Keratinocyte (primary cell): ENCODE measurements around the gene SPTSSA. TPM values are rescaled to one million over a fixed set of nuclear protein-coding genes. Genes with fewer than 3 reads are reported as not detected.
"Not testable (repeated sequence)": the region's sequence is repeated elsewhere in the genome, so short reads cannot be mapped to it uniquely, and the experiment has no call there.

Source experiments
- DNase-seq: peaks from one replicate; pipeline ENCODE4 v3.0.0-alpha.2; 2011; ENCODE audit warnings: low read depth, missing footprints, low spot score
- FAIRE-seq: peaks from 2 replicates; lab custom pipeline; 2011; peaks lifted over from hg19 to GRCh38; lab: Jason Lieb, UNC
- H2AFZ ChIP-seq: 2 replicates; pipeline ENCODE4 v1.6.0; 2012; ENCODE audit warnings: low read length, control low read depth, inconsistent platforms; ENCODE audit not compliant: control insufficient read depth
- H3K27ac ChIP-seq: 2 replicates; pipeline ENCODE4 v1.5.1; 2011; ENCODE audit warnings: low read length; ENCODE audit not compliant: control insufficient read depth, insufficient read depth
- H3K27me3 ChIP-seq: 3 replicates; pipeline ENCODE4 v1.6.0; 2011; ENCODE audit warnings: low read length; ENCODE audit not compliant: control insufficient read depth, insufficient read depth; ENCODE audit errors: extremely low read depth
- H3K36me3 ChIP-seq, 2 experiments: 2 replicates in 1 of 2; 3 replicates in 1 of 2; pipeline ENCODE4 v1.5.1; 2011; ENCODE audit warnings: low read length in 2 of 2, mild to moderate bottlenecking in 1 of 2; ENCODE audit not compliant: control insufficient read depth in 2 of 2, insufficient read depth in 2 of 2; ENCODE audit errors: extremely low read depth in 1 of 2
- H3K4me1 ChIP-seq: 3 replicates; pipeline ENCODE4 v1.5.1; 2011; ENCODE audit warnings: low read length; ENCODE audit not compliant: control insufficient read depth, insufficient read depth; ENCODE audit errors: extremely low read depth
- H3K4me2 ChIP-seq: 3 replicates; pipeline ENCODE4 v1.6.0; 2011; ENCODE audit warnings: low read depth, low read length; ENCODE audit not compliant: control insufficient read depth, insufficient read depth; ENCODE audit errors: extremely low read depth
- H3K4me3 ChIP-seq, 3 experiments: fragments of 200-600 bp in 1 of 3; sonication (generic) in 1 of 3; 2 replicates in 2 of 3; 3 replicates in 1 of 3; pipeline ENCODE4 v1.5.1; 2011 to 2016; ENCODE audit warnings: low read length in 3 of 3, mild to moderate bottlenecking in 3 of 3, control low read depth in 2 of 3, inconsistent platforms in 1 of 3, low read depth in 1 of 3, mixed read lengths in 1 of 3, mixed run types in 1 of 3, moderate library complexity in 1 of 3; ENCODE audit not compliant: control insufficient read depth in 2 of 3, insufficient read depth in 2 of 3; ENCODE audit errors: extremely low read depth in 1 of 3
- H3K79me2 ChIP-seq: 2 replicates; pipeline ENCODE4 v1.6.0; 2012; ENCODE audit warnings: low read length; ENCODE audit not compliant: control insufficient read depth, insufficient read depth
- H3K9ac ChIP-seq: 3 replicates; pipeline ENCODE4 v1.6.0; 2011; ENCODE audit warnings: low read length; ENCODE audit not compliant: control insufficient read depth, insufficient read depth; ENCODE audit errors: extremely low read depth
- H3K9me1 ChIP-seq: 3 replicates; pipeline ENCODE4 v1.6.0; 2011; ENCODE audit warnings: low read length; ENCODE audit not compliant: control insufficient read depth, insufficient read depth; ENCODE audit errors: extremely low read depth
- H3K9me3 ChIP-seq: 2 replicates; pipeline ENCODE4 v1.5.1; 2012; ENCODE audit warnings: low read depth, low read length; ENCODE audit not compliant: control insufficient read depth
- H4K20me1 ChIP-seq: 3 replicates; pipeline ENCODE4 v1.6.0; 2011; ENCODE audit warnings: low read length; ENCODE audit not compliant: control insufficient read depth, insufficient read depth; ENCODE audit errors: extremely low read depth
- EZH2 ChIP-seq: IDR thresholded peaks from one replicate; pipeline ENCODE4 v1.6.1; 2012; ENCODE audit warnings: inconsistent platforms, mild to moderate bottlenecking, low read length, moderate library complexity
- dilution Hi-C: fragments of 300-500 bp; cut with MboI; formaldehyde crosslinking; loops from one replicate; pipeline ENCODE4 v1.7.0; 2020; ENCODE audit warnings: low sequenced_read_pairs; ENCODE audit not compliant: extremely low pct_ligation_motif_present
- polyA plus RNA-seq, 5 experiments: library from polyadenylated mRNA; depleted of rRNA in 3 of 5; stranded (reverse) in 3 of 5; stranded (forward) in 1 of 5; unstranded in 1 of 5; fragments of >200 nt; gene quantifications; 1 replicate in 1 of 5; 2 replicates in 3 of 5; 3 replicates in 1 of 5; pipeline versions ENCODE4 v1.2.1 to v1.2.3, GENCODE V29; 2011 to 2012; ENCODE audit warnings: missing spikeins in 2 of 5, low read depth in 1 of 5, low replicate concordance in 1 of 5
- TF ChIP-seq, protein P1 (sequence below), 3 experiments: IDR thresholded peaks in 1 of 3; conservative IDR thresholded peaks in 1 of 3; optimal IDR thresholded peaks in 1 of 3; 2 replicates in 2 of 3; 3 replicates in 1 of 3; pipeline versions ENCODE3 to v1.5.1; 2011; ENCODE audit warnings: low read length in 3 of 3, mild to moderate bottlenecking in 3 of 3, moderate library complexity in 2 of 3, control low read depth in 1 of 3, inconsistent platforms in 1 of 3; ENCODE audit not compliant: insufficient read depth in 2 of 3; ENCODE audit errors: extremely low read depth in 1 of 3

Gene SPTSSA
- polyA plus RNA-seq, 1 donor (not counting 4 experiments of a cell fraction or from before 2014, with no cell fraction given) = 43.9 TPM

DNA sequence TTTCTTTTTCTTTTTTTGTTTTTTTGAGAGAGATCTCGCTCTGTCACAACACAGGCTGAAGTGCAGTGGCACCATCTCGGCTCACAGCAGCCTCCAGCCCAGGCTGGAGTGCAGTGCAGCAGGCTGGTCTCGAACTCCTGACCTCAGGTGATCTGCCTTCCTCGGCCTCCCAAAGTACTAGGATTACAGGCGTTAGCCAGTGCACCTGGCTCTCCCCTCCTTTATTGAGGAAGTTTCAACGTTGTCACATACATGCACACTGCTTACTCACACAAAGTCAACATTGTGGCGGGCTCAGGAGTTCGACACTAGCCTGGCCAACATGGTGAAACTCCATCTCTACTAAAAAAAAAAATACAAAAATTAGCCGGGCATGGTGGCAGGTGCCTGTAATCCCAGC is 45.4 kb upstream of the SPTSSA start:
- H3K4me3 ChIP-seq = no peak overlapping the region
- dilution Hi-C loops = no loop called here

DNA sequence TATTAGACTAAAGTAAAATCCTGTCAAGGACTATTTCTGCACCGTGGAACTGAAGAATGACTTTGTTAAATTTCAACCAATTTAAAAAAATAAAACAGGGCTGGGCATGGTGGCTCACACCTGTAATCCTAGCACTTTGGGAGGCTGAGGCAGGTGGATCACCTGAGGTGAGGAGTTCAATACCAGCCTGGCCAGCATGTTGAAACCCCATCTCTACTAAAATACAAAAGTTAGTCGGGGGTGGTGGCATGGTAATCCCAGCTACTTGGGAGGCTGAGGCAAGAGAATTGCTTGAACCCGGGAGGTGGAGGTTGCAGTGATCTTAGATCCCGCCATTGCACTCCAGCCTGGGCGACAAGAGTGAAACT is 43.1 kb upstream of the SPTSSA start:
- H3K9me3 ChIP-seq, H3K4me1 ChIP-seq, H4K20me1 ChIP-seq, H3K4me3 ChIP-seq, H2AFZ ChIP-seq, H3K27me3 ChIP-seq, H3K9ac ChIP-seq, H3K36me3 ChIP-seq, dilution Hi-C loops, H3K79me2 ChIP-seq, DNase-seq, H3K9me1 ChIP-seq, H3K27ac ChIP-seq, H3K4me2 ChIP-seq, FAIRE-seq: not testable (repeated sequence)

More for the DNA sequence above, 45.4 kb upstream of the SPTSSA start:
- Histone ChIP-seq H3K9me3 (no peaks in the 10 kb centered on the region), H3K27me3 (no peaks in the 10 kb centered on the region), H2AFZ (no peak overlapping the region), H3K9me1 (no peaks in the 10 kb centered on the region), H3K4me2 (no peak overlapping the region), H3K27ac (no peak overlapping the region), H4K20me1 (no peaks in the 10 kb centered on the region), H3K4me1 (no peaks in the 10 kb centered on the region), H3K36me3 (no peaks in the 10 kb centered on the region), H3K79me2 (no peaks in the 10 kb centered on the region), H3K9ac (no peak overlapping the region)
- TF ChIP-seq, protein P1, sequence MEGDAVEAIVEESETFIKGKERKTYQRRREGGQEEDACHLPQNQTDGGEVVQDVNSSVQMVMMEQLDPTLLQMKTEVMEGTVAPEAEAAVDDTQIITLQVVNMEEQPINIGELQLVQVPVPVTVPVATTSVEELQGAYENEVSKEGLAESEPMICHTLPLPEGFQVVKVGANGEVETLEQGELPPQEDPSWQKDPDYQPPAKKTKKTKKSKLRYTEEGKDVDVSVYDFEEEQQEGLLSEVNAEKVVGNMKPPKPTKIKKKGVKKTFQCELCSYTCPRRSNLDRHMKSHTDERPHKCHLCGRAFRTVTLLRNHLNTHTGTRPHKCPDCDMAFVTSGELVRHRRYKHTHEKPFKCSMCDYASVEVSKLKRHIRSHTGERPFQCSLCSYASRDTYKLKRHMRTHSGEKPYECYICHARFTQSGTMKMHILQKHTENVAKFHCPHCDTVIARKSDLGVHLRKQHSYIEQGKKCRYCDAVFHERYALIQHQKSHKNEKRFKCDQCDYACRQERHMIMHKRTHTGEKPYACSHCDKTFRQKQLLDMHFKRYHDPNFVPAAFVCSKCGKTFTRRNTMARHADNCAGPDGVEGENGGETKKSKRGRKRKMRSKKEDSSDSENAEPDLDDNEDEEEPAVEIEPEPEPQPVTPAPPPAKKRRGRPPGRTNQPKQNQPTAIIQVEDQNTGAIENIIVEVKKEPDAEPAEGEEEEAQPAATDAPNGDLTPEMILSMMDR (optimal IDR thresholded peaks at IDR 0.05 in 1 of 3, IDR thresholded peaks at IDR 0.05 in 1 of 3, conservative IDR thresholded peaks at IDR 0.05 in 1 of 3; ENCODE audit: extremely low read depth in 1 of 3, insufficient read depth in 2 of 3, low read length in 3 of 3) = no peak
- TF ChIP-seq EZH2 = no peak
- DNase-seq (no peak), FAIRE-seq (no peak)

DNA sequence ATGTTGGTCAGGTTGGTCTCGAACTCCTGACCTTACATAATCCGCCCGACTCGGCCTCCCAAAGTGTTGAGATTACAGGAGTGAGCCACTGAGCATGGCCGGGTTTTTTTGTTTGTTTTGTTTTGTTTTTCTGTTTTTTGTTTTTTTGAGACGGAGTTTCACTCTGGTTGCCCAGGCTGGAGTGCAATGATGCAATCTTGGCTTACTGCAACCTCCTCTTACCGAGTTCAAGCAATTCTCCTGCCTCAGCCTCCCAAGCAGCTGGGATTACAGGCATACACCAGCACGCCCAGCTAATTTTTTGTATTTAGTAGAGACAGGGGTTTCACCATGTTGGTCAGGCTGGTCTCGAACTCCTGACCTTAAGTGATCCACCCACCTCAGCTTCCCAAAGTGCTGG is 42.0 kb upstream of the SPTSSA start:
- DNase-seq, dilution Hi-C loops, H3K4me1 ChIP-seq, H3K9me3 ChIP-seq, H3K4me2 ChIP-seq, H3K27ac ChIP-seq, H3K4me3 ChIP-seq, H3K9me1 ChIP-seq, H3K9ac ChIP-seq, FAIRE-seq, H3K79me2 ChIP-seq, H2AFZ ChIP-seq, H3K36me3 ChIP-seq, H4K20me1 ChIP-seq, H3K27me3 ChIP-seq: not testable (repeated sequence)
